HepG2 (cell line): Measurements from ENCODE around the gene LYRM4. TPM values are rescaled to one million over a fixed set of nuclear protein-coding genes. Genes with fewer than 3 reads are reported as not detected.

ENCODE experiments used
- AKAP8 ChIP-seq: sonication (generic); formaldehyde crosslinking; IDR thresholded peaks from 2 replicates; pipeline ENCODE4 v1.5.1; 2020; ENCODE audit warnings: mild to moderate bottlenecking, missing genetic modification reagents
- CC2D1A ChIP-seq: sonication (generic); formaldehyde crosslinking; IDR thresholded peaks from 2 replicates; pipeline ENCODE4 v1.8.1; 2023; ENCODE audit warnings: mild to moderate bottlenecking, missing genetic modification reagents
- HMGXB4 ChIP-seq, 2 experiments: sonication (generic) in 1 of 2; formaldehyde crosslinking in 1 of 2; IDR thresholded peaks; 2 replicates each; pipeline versions ENCODE4 v1.4.0 to v1.6.1; 2018 to 2020; ENCODE audit warnings: missing genetic modification reagents in 2 of 2, borderline replicate concordance in 1 of 2, low read depth in 1 of 2, mild to moderate bottlenecking in 1 of 2, missing biosample characterization in 1 of 2
- NR2F2 ChIP-seq: IDR thresholded peaks from 2 replicates; pipeline ENCODE4 v1.6.1; 2012; ENCODE audit warnings: low read depth, inconsistent platforms, borderline replicate concordance
- PRDM15 ChIP-seq: sonication (generic); formaldehyde crosslinking; IDR thresholded peaks from 2 replicates; pipeline ENCODE4 v1.4.0; 2020; ENCODE audit warnings: missing genetic modification reagents
- TBX3 ChIP-seq: fragments of 450-650 bp; IDR thresholded peaks from 2 replicates; pipeline ENCODE4 v1.6.1; 2017; ENCODE audit warnings: antibody characterized with exemption, mild to moderate bottlenecking, inconsistent platforms, borderline replicate concordance
- YY1 ChIP-seq: IDR thresholded peaks from 2 replicates; pipeline ENCODE4 v1.6.1; 2011; ENCODE audit warnings: low read length, low read depth, moderate library complexity, mild to moderate bottlenecking; ENCODE audit not compliant: insufficient read depth, insufficient replicate concordance
- ZNF142 ChIP-seq: sonication (generic); formaldehyde crosslinking; IDR thresholded peaks from 2 replicates; pipeline ENCODE4 v1.4.0; 2020; ENCODE audit warnings: missing genetic modification reagents
- ZNF224 ChIP-seq: sonication (generic); formaldehyde crosslinking; IDR thresholded peaks from 2 replicates; pipeline ENCODE4 v1.5.0; 2020; ENCODE audit warnings: mild to moderate bottlenecking, missing genetic modification reagents
- ZNF234 ChIP-seq: sonication (generic); formaldehyde crosslinking; conservative IDR thresholded peaks from 2 replicates; pipeline ENCODE4 v1.5.1; 2020; ENCODE audit warnings: mild to moderate bottlenecking, missing genetic modification reagents
- ZNF3 ChIP-seq: IDR thresholded peaks from 2 replicates; pipeline ENCODE4 v1.7.0; 2017; ENCODE audit warnings: inconsistent platforms
- ZNF589 ChIP-seq: sonication (generic); formaldehyde crosslinking; conservative IDR thresholded peaks from 2 replicates; pipeline ENCODE4 v1.8.0; 2022; ENCODE audit warnings: mild to moderate bottlenecking, moderate library complexity, missing genetic modification reagents
- ZNF660 ChIP-seq: sonication (generic); formaldehyde crosslinking; IDR thresholded peaks from 2 replicates; pipeline ENCODE4 v1.5.1; 2020; ENCODE audit warnings: mild to moderate bottlenecking, low read depth, missing genetic modification reagents, borderline replicate concordance
- polyA plus RNA-seq, 8 experiments: library from polyadenylated mRNA; depleted of rRNA in 3 of 8; stranded (reverse) in 7 of 8; unstranded in 1 of 8; fragments of >200 nt; fragmentation: Illumina TruSeq in 4 of 8; extraction: Trizol in 4 of 8; gene quantifications; 2 replicates each; pipeline versions ENCODE4 v1.2.1 to v1.2.3, GENCODE V29; 2011 to 2016; ENCODE audit warnings: low read depth in 4 of 8, missing spikeins in 1 of 8, mixed read lengths in 1 of 8; ENCODE audit not compliant: insufficient read depth in 1 of 8
- total RNA-seq, 5 experiments: library from RNA; depleted of rRNA; stranded (reverse); fragments of >200 nt; fragmentation: Illumina TruSeq; extraction: Trizol; gene quantifications; 2 replicates each; pipeline ENCODE4 v1.2.3, GENCODE V29; 2016; ENCODE audit warnings: low read depth in 1 of 5

The LYRM4 gene
- total and polyA plus RNA-seq, 2 of the 13 experiments (the other 11 are each of a cell fraction or from before 2014, with no cell fraction given): 64.6 to 67.5 TPM

- TF ChIP-seq ZNF234 (no peak), TBX3 (peak; percentile 30; the same call in 1 of the 2 replicates), PRDM15 (no peak), CC2D1A (CRISPR knock-in tag) (no peak), ZNF142 (CRISPR knock-in tag) (peak; percentile 71; the same call in 1 of the 2 replicates), ZNF589 (no peak), HMGXB4 (CRISPR knock-in tag; IDR thresholded peaks at IDR 0.05; ENCODE audit: borderline replicate concordance in 1 of 2, low read depth in 1 of 2) (peak; percentile 48 to 82; a peak in 2 of 4 replicates), AKAP8 (no peak), ZNF224 (CRISPR knock-in tag) (no peak), NR2F2 (peak; percentile 33; the same call in 1 of the 2 replicates), ZNF3 (CRISPR knock-in tag) (no peak), YY1 (peak; percentile 99), ZNF660 (no peak)
These were observed at the start of gene LYRM4, which contains the start of gene FARS2 (continued) for GRCh38 chr6:5260661-5261544.
